Right lobe of liver (tissue), 6 donors: ENCODE results near the gene MYO15B. TPM values are rescaled to one million over a fixed set of nuclear protein-coding genes. Genes with fewer than 3 reads are reported as not detected.
"Not testable (repeated sequence)": the region's sequence is repeated elsewhere in the genome, so short reads cannot be mapped to it uniquely, and the experiment has no call there.

Experiments used
- ATAC-seq, 4 donors: fragments of 200-7000 bp; cut with Tn5 transposase; one replicate each; pipeline ENCODE4 v1.9.1; 2020; ENCODE audit warnings: mild to moderate bottlenecking in 4 of 4, moderate library complexity in 4 of 4
- DNase-seq, 3 donors: peaks; one replicate each; pipeline ENCODE4 v3.0.0-alpha.2; 2020
- H3K27ac ChIP-seq, 3 donors: fragments of 200-600 bp; one replicate each; pipeline ENCODE4 v1.8.0; 2022
- H3K27me3 ChIP-seq, 2 donors: fragments of 200-600 bp; one replicate each; pipeline ENCODE4 v1.8.0; 2022
- H3K36me3 ChIP-seq, 4 donors: fragments of 200-600 bp; sonication (generic) in 1 of 4; one replicate each; pipeline versions ENCODE4 v1.5.1 to v1.8.0; 2017 to 2022; ENCODE audit warnings: control low read depth in 1 of 4
- H3K4me1 ChIP-seq, 4 donors: fragments of 200-600 bp; sonication (generic) in 1 of 4; one replicate each; pipeline versions ENCODE4 v1.5.1 to v1.8.0; 2017 to 2022; ENCODE audit warnings: control low read depth in 1 of 4
- H3K4me3 ChIP-seq, 3 donors: fragments of 200-600 bp; one replicate each; pipeline ENCODE4 v1.8.0; 2022
- H3K9me3 ChIP-seq, 4 donors: fragments of 200-600 bp; sonication (generic) in 1 of 4; one replicate each; pipeline versions ENCODE4 v1.5.1 to v1.8.0; 2017 to 2022; ENCODE audit warnings: control low read depth in 1 of 4
- POLR2A ChIP-seq: fragments of 450-650 bp; IDR thresholded peaks from one replicate; pipeline ENCODE4 v1.6.1; 2017; ENCODE audit warnings: antibody characterized with exemption, mild to moderate bottlenecking
- WGBS: methylation state at CpG from one replicate; pipeline ENCODE4 v1.1.6; 2018; ENCODE audit warnings: low coverage, low lambda C conversion rate; ENCODE audit not compliant: insufficient coverage; ENCODE audit errors: missing lambda C conversion rate; 5-methylcytosine and 5-hydroxymethylcytosine counted together
- intact Hi-C, 2 donors: fragments of 100-400 bp; cut with DNase I; formaldehyde crosslinking; loops; one replicate each; pipeline versions ENCODE4 v1.11.2 to v1.14.1; 2022
- total RNA-seq, 6 experiments: library from RNA; depleted of rRNA in 2 of 6; stranded (reverse); fragments of >200 nt in 2 of 6; fragmentation: NEBNext Ultra II Directional in 3 of 6; extraction: Animal tissue kit (Norgen Biotek cat#: 25700) in 3 of 6; gene quantifications; one replicate each; pipeline versions ENCODE4 v1.1.0 to v1.2.4, GENCODE V29; 2016 to 2023
- TF ChIP-seq, protein P1 (sequence below), 4 donors: fragments of 200-600 bp in 3 of 4; fragments of 450-650 bp in 1 of 4; IDR thresholded peaks; one replicate each; pipeline versions ENCODE4 v1.5.1 to v1.8.0; 2016 to 2022; ENCODE audit warnings: antibody characterized with exemption in 4 of 4, mild to moderate bottlenecking in 2 of 4
- donor health status: DM: no; HTN: yes; CAD: no.
- donor health status: DM: no; HTN: no; CAD: no.
- donor health status: DM: no; HTN: no; CAD: no.
- donor health status: DM: no; HTN: yes; CAD: no.
- donor health status: DM: no; HTN: yes; CAD: no.

The MYO15B gene
- total RNA-seq, 6 experiments from 2014 or later, result 26.4 to 104 (median 52.9) TPM

DNA sequence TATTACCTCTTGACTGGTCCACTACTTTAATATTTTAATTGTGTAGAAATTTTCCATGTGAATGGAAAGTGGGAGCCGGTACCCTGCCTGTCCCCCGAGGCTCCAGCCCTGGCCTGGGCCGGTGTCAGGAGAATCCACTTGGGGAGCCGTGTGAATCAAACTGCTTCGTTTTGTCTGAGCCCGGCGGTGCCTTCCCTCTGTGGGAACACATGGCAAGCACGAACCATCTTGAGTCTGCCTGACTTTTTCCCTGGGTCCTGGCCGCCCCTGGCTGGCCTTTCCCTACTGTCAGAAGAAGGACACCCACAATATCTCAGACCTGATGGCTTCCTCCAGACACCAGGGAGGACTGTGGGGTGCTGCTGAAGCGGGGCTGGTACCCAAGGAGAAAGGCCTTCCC, 12.4 kb upstream of the MYO15B start:
- no peaks in the 10 kb centered on the region for H3K27me3 ChIP-seq
- H3K4me3 ChIP-seq, result no peak overlapping the region
- ATAC-seq (no peak), DNase-seq (no peak)
- H3K4me1 ChIP-seq, result no peaks in the 10 kb centered on the region
- H3K36me3 ChIP-seq, result peaks cover 0 to 21% (median 6%) of the 10 kb centered on the region in 4 donors
- H3K27ac ChIP-seq, result no peak overlapping the region
- 97% methylated on average over 5 of the region's 10 CpGs for WGBS
- TF ChIP-seq, protein P1, sequence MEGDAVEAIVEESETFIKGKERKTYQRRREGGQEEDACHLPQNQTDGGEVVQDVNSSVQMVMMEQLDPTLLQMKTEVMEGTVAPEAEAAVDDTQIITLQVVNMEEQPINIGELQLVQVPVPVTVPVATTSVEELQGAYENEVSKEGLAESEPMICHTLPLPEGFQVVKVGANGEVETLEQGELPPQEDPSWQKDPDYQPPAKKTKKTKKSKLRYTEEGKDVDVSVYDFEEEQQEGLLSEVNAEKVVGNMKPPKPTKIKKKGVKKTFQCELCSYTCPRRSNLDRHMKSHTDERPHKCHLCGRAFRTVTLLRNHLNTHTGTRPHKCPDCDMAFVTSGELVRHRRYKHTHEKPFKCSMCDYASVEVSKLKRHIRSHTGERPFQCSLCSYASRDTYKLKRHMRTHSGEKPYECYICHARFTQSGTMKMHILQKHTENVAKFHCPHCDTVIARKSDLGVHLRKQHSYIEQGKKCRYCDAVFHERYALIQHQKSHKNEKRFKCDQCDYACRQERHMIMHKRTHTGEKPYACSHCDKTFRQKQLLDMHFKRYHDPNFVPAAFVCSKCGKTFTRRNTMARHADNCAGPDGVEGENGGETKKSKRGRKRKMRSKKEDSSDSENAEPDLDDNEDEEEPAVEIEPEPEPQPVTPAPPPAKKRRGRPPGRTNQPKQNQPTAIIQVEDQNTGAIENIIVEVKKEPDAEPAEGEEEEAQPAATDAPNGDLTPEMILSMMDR (IDR thresholded peaks at IDR 0.05), result no peak
- TF ChIP-seq POLR2A, result no peak
- no peaks in the 10 kb centered on the region for H3K9me3 ChIP-seq
- intact Hi-C loops, result no loop called here

GRCh38 chr17:75575728-75576127, 11.9 kb upstream of the MYO15B start:
- DNase-seq, result no peak
- Histone ChIP-seq H3K4me3 (no peak overlapping the region), H3K36me3 (peaks cover 0 to 15% (median 4%) of the 10 kb centered on the region in 4 donors), H3K27ac (no peak overlapping the region), H3K4me1 (no peaks in the 10 kb centered on the region), H3K27me3 (no peaks in the 10 kb centered on the region), H3K9me3 (no peaks in the 10 kb centered on the region)
- intact Hi-C loops, result no loop called here
- ATAC-seq, result peak in 1 of 4 donors; percentile 15
- TF ChIP-seq, protein P1 (IDR thresholded peaks at IDR 0.05), result no peak
- no peak for TF ChIP-seq POLR2A
- WGBS, result 94% methylated on average over 6 of the region's 11 CpGs

DNA sequence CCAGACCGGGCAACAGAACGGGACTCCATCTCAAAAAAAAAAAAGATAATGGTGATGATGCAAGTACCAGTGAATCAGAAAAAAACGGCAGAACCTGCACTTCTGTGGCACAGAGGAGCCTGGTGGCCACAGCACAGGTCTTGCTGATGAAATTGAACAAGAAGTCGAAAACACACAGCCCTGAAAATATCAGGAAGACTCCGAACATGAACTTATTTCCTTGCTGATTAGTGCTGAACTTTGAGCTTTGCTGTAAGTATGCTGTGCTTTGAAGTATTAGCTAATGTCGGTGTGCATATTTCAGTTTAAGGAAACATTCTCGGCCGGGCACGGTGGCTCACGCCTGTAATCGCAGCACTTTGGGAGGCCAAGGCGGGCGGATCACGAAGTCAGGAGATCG, 10.9 kb upstream of the MYO15B start:
- Histone ChIP-seq H3K4me3 (no peak overlapping the region), H3K4me1 (no peaks in the 10 kb centered on the region), H3K9me3 (no peaks in the 10 kb centered on the region), H3K27ac (no peak overlapping the region), H3K27me3 (no peaks in the 10 kb centered on the region), H3K36me3 (peaks cover 0 to 8% (median 2%) of the 10 kb centered on the region in 4 donors)
- DNase-seq, result no peak
- 56% methylated on average over 12 of the region's 15 CpGs for WGBS
- intact Hi-C loops, result no loop called here
- TF ChIP-seq, protein P1 (IDR thresholded peaks at IDR 0.05), result no peak
- TF ChIP-seq POLR2A, result no peak
- ATAC-seq, result peak in 2 of 4 donors; percentile 34 to 35

GRCh38 chr17:75581121-75581725, 6.4 kb upstream of the MYO15B start:
- 81% methylated on average over 21 of the region's 23 CpGs for WGBS
- H3K27ac ChIP-seq, ATAC-seq, H3K4me1 ChIP-seq, H3K4me3 ChIP-seq, H3K9me3 ChIP-seq, H3K27me3 ChIP-seq, H3K36me3 ChIP-seq, DNase-seq, intact Hi-C loops: not testable (repeated sequence)

DNA sequence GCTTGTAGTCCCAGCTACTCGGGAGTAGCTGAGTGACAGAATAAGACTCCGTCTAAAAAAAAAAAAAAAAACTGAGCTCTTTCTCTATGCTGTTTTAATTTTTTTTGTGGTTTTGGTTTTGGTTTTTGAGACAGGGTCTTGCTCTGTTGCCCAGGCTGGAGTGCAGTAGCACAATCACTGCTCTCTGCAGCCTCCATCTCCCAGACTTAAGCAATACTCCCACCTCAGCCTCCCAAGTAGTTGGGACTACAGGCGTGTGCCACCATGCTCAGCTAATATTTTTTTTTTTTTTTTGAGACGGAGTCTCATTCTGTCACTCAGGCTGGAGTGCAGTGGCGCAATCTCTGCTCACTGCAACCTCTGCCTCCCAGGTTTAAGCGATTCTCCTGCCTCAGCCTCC, 4.4 kb upstream of the MYO15B start:
- H3K4me3 ChIP-seq, H3K4me1 ChIP-seq, H3K36me3 ChIP-seq, H3K27ac ChIP-seq, DNase-seq, intact Hi-C loops, H3K9me3 ChIP-seq, ATAC-seq, H3K27me3 ChIP-seq: not testable (repeated sequence)
- 81% methylated on average over 6 of the region's 6 CpGs for WGBS
